Dendritic cell treated with granulocyte-macrophage colony-stimulating factor and Interleukin-4, amounts not matched to agents 40 ng/mL and 50 ng/mL, for 4 days (primary cell): ENCODE measurements around the gene CYB561D2.
A peak's percentile ranks its signal among the peaks of the same experiment; 100 is the strongest.
"Not testable (repeated sequence)": the region's sequence is repeated elsewhere in the genome, so short reads cannot be mapped to it uniquely, and the experiment has no call there.

Source experiments
- H3K27ac Mint-ChIP-seq: one replicate; pipeline ENCODE4 v1.8.0; 2022; ENCODE audit warnings: mild to moderate bottlenecking, mixed read lengths
- H3K27me3 Mint-ChIP-seq: one replicate; pipeline ENCODE4 v1.8.0; 2022; ENCODE audit warnings: mild to moderate bottlenecking, mixed read lengths
- H3K36me3 Mint-ChIP-seq: one replicate; pipeline ENCODE4 v1.8.0; 2022; ENCODE audit warnings: low read depth, mixed read lengths
- H3K4me1 Mint-ChIP-seq: one replicate; pipeline ENCODE4 v1.8.0; 2022; ENCODE audit warnings: low read depth, mixed read lengths
- H3K4me3 Mint-ChIP-seq: one replicate; pipeline ENCODE4 v1.8.0; 2022; ENCODE audit warnings: mild to moderate bottlenecking, moderate library complexity, mixed read lengths
- H3K9me3 Mint-ChIP-seq: one replicate; pipeline ENCODE4 v1.8.0; 2022; ENCODE audit warnings: mixed read lengths
- intact Hi-C: fragments of 100-400 bp; cut with micrococcal nuclease; formaldehyde crosslinking; loops from one replicate; pipeline ENCODE4 v1.15.0; 2022

CYB561D2 gene

GRCh38 chr3:50350527-50351322 lies at the start of gene CYB561D2, which contains the start of gene NPRL2:
Gene CYB561D2 (plus strand): TSS chr3:50350862. CDS start chr3:50351434, 572 bp downstream.
Gene NPRL2 (minus strand): TSS chr3:50350775. CDS start chr3:50350652, 123 bp downstream.
- H3K4me1 Mint-ChIP-seq, result peaks cover 84% of the 10 kb centered on the region
- H3K4me3 Mint-ChIP-seq, result peak within 1 kb of the TSS; percentile 90
- no peaks in the 10 kb centered on the region for H3K9me3 Mint-ChIP-seq
- H3K27ac Mint-ChIP-seq, result peak within 1 kb of the TSS; percentile 93
- intact Hi-C loops, result loop anchor here (1.0 kb wide), 1 partner anchor 9 kb away; the partner anchor contains the start of gene TMEM115
- H3K36me3 Mint-ChIP-seq, result peaks cover 73% of the 10 kb centered on the region
- H3K27me3 Mint-ChIP-seq, result no peaks in the 10 kb centered on the region

GRCh38 chr3:50302095-50303012 lies 48.3 kb upstream of the CYB561D2 start:
- peaks cover 41% of the 10 kb centered on the region for H3K4me1 Mint-ChIP-seq
- H3K27ac Mint-ChIP-seq, result peak overlapping the region; percentile 62
- intact Hi-C loops, result no loop called here
- H3K27me3 Mint-ChIP-seq, result no peaks in the 10 kb centered on the region
- H3K4me3 Mint-ChIP-seq, result no peak overlapping the region
- peaks cover 9% of the 10 kb centered on the region for H3K36me3 Mint-ChIP-seq
- H3K9me3 Mint-ChIP-seq, result no peaks in the 10 kb centered on the region

- Mint-ChIP-seq H3K4me1 (peaks cover 32% of the 10 kb centered on the region), H3K27me3 (no peaks in the 10 kb centered on the region), H3K4me3 (no peak within 1 kb of the TSS), H3K36me3 (peaks cover 7% of the 10 kb centered on the region), H3K9me3 (no peaks in the 10 kb centered on the region), H3K27ac (peak within 1 kb of the TSS; percentile 62)
- intact Hi-C loops, result no loop called here
These were observed 47.4 kb upstream of the CYB561D2 start, which contains the start of gene HYAL1 for GRCh38 chr3:50303013-50303815. Gene HYAL1 (minus strand): TSS chr3:50303574. CDS start chr3:50302956, 618 bp downstream.

GRCh38 chr3:50304601-50305000 lies 46.1 kb upstream of the CYB561D2 start:
- intact Hi-C loops, result no loop called here
- Mint-ChIP-seq H3K4me3 (no peak overlapping the region), H3K27me3 (no peaks in the 10 kb centered on the region), H3K4me1 (peaks cover 30% of the 10 kb centered on the region), H3K9me3 (no peaks in the 10 kb centered on the region), H3K36me3 (peaks cover 2% of the 10 kb centered on the region), H3K27ac (no peak overlapping the region)

GRCh38 chr3:50312041-50312440 lies 38.6 kb upstream of the CYB561D2 start:
- H3K9me3 Mint-ChIP-seq, intact Hi-C loops, H3K4me3 Mint-ChIP-seq, H3K27me3 Mint-ChIP-seq, H3K27ac Mint-ChIP-seq: not testable (repeated sequence)
- H3K4me1 Mint-ChIP-seq, result peaks cover 27% of the 10 kb centered on the region
- peaks cover 42% of the 10 kb centered on the region for H3K36me3 Mint-ChIP-seq

GRCh38 chr3:50314342-50314741 lies 36.3 kb upstream of the CYB561D2 start:
- intact Hi-C loops, result no loop called here
- Mint-ChIP-seq H3K27ac (no peak overlapping the region), H3K9me3 (no peaks in the 10 kb centered on the region), H3K36me3 (peaks cover 64% of the 10 kb centered on the region), H3K27me3 (no peaks in the 10 kb centered on the region), H3K4me3 (no peak overlapping the region), H3K4me1 (peaks cover 46% of the 10 kb centered on the region)

- H3K27me3 Mint-ChIP-seq, result no peaks in the 10 kb centered on the region
- no peaks in the 10 kb centered on the region for H3K9me3 Mint-ChIP-seq
- intact Hi-C loops, result no loop called here
- H3K4me3 Mint-ChIP-seq, result no peak overlapping the region
- no peak overlapping the region for H3K27ac Mint-ChIP-seq
- H3K36me3 Mint-ChIP-seq, result peaks cover 64% of the 10 kb centered on the region
- H3K4me1 Mint-ChIP-seq, result peaks cover 51% of the 10 kb centered on the region
These were observed 35.8 kb upstream of the CYB561D2 start for GRCh38 chr3:50314816-50315215.

- Mint-ChIP-seq H3K27ac (no peak overlapping the region), H3K9me3 (no peaks in the 10 kb centered on the region), H3K27me3 (no peaks in the 10 kb centered on the region), H3K4me1 (peaks cover 60% of the 10 kb centered on the region), H3K36me3 (peaks cover 71% of the 10 kb centered on the region), H3K4me3 (no peak overlapping the region)
- intact Hi-C loops, result no loop called here
These were observed 33.9 kb upstream of the CYB561D2 start for GRCh38 chr3:50316657-50317242.

GRCh38 chr3:50317300-50317699 lies 33.4 kb upstream of the CYB561D2 start:
- Mint-ChIP-seq H3K4me3 (no peak overlapping the region), H3K36me3 (peaks cover 71% of the 10 kb centered on the region), H3K4me1 (peaks cover 63% of the 10 kb centered on the region), H3K27me3 (no peaks in the 10 kb centered on the region), H3K9me3 (no peaks in the 10 kb centered on the region), H3K27ac (peak overlapping the region; percentile 79)
- intact Hi-C loops, result no loop called here

GRCh38 chr3:50318163-50318562 lies 32.5 kb upstream of the CYB561D2 start:
- H3K9me3 Mint-ChIP-seq, result no peaks in the 10 kb centered on the region
- H3K4me3 Mint-ChIP-seq, result peak overlapping the region; percentile 78
- peaks cover 71% of the 10 kb centered on the region for H3K36me3 Mint-ChIP-seq
- H3K27me3 Mint-ChIP-seq, result no peaks in the 10 kb centered on the region
- H3K4me1 Mint-ChIP-seq, result peaks cover 71% of the 10 kb centered on the region
- intact Hi-C loops, result no loop called here
- peak overlapping the region; percentile 79 for H3K27ac Mint-ChIP-seq

GRCh38 chr3:50318615-50319014 lies 32.0 kb upstream of the CYB561D2 start:
- H3K4me1 Mint-ChIP-seq, result peaks cover 74% of the 10 kb centered on the region
- H3K36me3 Mint-ChIP-seq, result peaks cover 69% of the 10 kb centered on the region
- intact Hi-C loops, result no loop called here
- H3K27me3 Mint-ChIP-seq, result no peaks in the 10 kb centered on the region
- H3K9me3 Mint-ChIP-seq, result no peaks in the 10 kb centered on the region
- peak overlapping the region; percentile 78 for H3K4me3 Mint-ChIP-seq
- H3K27ac Mint-ChIP-seq, result peak overlapping the region; percentile 79

- Mint-ChIP-seq H3K27me3 (no peaks in the 10 kb centered on the region), H3K4me3 (peak overlapping the region; percentile 78), H3K9me3 (no peaks in the 10 kb centered on the region), H3K27ac (peak overlapping the region; percentile 79), H3K4me1 (peaks cover 74% of the 10 kb centered on the region), H3K36me3 (peaks cover 62% of the 10 kb centered on the region)
- intact Hi-C loops, result no loop called here
These were observed 31.3 kb upstream of the CYB561D2 start for GRCh38 chr3:50319181-50319893.
